GM19372 (cell line): ENCODE results near the gene MOCS2.
A peak's percentile ranks its signal among the peaks of the same experiment; 100 is the strongest.

Source experiments
- ATAC-seq: cut with Tn5 transposase; IDR thresholded peaks from one replicate; pipeline ENCODE4 v1.9.1; 2021; ENCODE audit warnings: mild to moderate bottlenecking, low read depth, moderate library complexity; ENCODE audit not compliant: unreplicated experiment

MOCS2 gene

DNA sequence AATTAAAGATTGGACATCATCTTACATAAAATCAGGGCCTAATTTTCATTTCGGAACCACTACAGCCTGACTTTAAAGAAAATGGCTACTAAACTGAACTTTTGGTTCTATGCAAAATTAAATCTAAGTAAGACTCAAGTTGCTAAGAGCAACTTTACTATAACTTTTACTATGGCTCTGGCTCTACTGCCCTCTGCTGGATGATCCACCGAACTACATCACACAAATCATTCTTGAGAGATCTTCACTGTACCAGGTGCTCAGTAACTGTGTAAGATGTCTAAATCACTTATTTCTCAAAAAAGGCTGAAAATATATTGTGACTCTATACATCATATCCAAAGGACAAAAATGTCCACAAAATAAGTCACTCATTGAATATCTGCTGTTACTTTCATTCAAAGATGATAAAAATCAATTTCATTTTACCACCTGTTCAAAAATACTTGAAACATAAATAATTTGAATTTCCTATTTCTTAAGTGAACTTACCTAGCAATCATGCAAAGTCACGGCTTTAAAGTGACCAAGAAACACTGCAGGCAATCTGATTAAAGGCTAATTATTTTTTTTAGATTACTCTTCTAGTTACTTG, 13.5 kb downstream of the MOCS2 start:
- peak; percentile 87 for ATAC-seq

DNA sequence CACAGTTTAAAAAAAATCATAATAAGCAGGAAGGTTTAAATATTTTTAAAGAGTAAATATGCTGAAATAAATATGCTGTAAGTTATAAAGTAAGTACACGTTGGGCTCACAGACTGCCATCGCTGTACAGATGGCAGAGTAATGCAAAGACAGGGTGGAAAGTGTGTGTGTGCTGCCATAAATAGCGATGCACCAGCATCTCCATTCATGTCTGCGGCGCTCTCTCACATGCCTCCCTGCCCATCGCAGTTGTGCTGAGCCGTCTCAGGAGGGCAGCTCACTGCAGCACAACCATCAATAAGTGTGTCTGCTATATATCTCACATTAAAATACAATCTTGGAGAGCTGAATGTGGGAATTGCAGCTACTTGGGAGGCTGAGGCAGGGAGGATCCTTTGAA, 14.3 kb downstream of the MOCS2 start:
- no peak for ATAC-seq

DNA sequence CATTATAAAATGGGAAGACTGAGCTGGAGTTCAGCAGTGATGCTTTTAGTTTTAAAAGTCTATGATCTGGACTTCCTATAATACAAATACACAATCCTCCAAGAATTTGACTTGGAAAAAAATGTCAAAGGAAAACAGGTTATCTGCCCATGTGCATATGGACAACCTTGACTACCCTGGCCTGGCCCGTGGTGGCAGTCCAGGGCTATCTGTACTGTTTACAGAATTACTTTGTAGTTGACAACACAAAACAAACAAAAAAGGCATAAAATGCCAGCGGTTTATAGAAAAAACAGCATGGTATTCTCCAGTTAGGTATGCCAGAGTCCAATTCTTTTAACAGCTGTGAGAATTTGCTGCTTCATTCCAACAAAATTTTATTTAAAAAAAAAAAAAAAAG, 17.3 kb downstream of the MOCS2 start:
- no peak for ATAC-seq

DNA sequence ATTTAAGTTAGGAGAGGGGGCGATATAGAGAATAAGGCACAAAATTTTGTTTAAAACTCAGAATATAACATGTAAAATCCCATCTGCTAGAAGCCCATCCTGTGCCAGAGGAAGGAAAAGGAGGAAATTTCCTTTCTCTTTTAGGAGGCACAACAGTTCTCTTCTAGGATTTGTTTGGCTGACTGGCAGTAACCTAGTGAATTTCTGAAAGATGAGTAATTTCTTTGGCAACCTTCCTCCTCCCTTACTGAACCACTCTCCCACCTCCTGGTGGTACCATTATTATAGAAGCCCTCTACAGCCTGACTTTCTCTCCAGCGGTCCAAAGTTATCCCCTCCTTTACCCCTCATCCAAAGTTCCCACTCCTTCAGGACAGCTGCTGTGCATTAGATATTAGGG, 18.3 kb downstream of the MOCS2 start:
- ATAC-seq, result no peak

DNA sequence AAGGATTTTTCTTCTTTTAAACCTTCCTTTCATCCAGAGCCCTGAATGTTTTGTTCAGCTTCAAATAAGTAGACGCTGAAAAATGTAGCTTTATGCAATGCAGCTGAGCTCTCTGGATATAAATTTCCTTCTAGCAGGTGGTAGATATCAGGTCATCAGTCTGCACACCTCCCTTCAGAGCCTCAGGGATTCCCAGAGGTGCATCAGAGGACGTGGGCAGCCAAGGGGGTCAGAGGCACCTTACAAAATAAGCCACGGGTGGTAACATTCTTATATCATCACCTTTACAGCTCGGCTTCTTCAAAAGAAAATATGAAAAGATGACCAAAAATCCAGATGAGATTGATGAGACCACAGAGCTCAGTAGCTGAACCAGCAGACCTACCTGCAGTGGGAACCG, 19.3 kb downstream of the MOCS2 start:
- no peak for ATAC-seq

DNA sequence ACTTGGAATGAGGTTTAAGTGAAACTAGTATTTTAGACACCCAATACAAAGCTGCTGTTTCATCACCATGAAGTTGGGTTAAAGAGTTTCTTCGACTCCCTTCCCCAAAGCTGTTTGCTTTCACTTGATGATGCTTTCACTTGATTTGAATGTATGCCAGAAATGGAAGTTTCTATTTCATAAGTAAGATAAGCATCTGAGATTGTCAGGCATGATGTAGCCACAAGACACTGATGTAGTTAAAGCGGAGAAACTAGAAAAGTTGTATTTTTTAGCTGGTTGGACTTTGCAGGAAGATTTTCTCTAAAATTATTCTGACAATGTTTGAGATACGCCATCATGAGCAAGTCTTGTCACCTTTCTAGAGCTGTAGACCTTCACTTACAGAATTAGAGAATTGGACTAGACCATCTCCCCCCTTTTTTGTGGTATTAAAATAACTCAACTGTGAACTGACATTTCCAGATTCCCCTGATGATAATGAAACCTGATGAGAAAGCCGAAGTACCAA, 20.0 kb downstream of the MOCS2 start:
- ATAC-seq, result peak; percentile 76

DNA sequence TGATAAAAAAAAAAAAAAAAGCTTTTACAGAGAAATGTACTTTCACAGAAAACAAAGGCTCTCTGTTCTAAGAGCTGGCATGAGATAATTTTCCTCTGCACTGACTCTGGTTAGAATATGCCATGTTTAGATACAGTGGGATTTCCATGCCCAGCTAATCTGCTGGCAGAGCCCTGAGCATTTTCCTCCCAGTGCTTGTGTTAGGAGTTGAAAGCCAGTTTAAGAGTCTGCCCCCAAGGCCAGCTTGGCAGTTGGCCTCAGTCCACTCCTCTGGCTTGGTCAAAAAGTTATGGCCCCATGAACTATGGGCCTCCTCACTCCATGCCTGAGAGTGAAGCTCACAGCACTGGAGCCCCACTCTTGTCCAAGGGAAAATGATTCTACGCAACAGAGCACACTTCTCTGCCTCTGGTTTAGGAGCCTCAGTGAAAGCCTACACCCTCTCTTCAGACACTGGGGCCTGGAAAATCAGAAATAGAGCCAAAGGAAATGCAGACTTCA, 21.9 kb downstream of the MOCS2 start:
- no peak for ATAC-seq

DNA sequence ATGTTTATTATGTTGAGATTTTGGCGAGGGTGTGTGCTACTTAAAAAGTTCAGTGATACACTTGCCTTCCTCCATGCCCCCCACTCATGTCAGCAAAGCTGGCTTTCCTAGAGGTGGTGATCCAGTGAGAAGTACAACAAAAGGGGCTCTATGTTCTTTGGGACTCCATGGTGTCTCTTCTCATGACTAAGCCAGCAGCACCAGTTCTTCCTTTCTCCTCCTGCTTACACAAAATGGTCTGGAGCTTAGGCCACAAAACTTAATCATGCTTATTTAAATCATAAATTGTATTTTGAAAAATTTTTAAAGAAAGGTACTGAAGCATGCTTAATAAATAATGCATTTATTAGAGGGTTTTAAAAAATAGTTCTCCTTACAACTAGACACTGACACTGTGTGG, 22.4 kb downstream of the MOCS2 start:
- ATAC-seq, result no peak

DNA sequence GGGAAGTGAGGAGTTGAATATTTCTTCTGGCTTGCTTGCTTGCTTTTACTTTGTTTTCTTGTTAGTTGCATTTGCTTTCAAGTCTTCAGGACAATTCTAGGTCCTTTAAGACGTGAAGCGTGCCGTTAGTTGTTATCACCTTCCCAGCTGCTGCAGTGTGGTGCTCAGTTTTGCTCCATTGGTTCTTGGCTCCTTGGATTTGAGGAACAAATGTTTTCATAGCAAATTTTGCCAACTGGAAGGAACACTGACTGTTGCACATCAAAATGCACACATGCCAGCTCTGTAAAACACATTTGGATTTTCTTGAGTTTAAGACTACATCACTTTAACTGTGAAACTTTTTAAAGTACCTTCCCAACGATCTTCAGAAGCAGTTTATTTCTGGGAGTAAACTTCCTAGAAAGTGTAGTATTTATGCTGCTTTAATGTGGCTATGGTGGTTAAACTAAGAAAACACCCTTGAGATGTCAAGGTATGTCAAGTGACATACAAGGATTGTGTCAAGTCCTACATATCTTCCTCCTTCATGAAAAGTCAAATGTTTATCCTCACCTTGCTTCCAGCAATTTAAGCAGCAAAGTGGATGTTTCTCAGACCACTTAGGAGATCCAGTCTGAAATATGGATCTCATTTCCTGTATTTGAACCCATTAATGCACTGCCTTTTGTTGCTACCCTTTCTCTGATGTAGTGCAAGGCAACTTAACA, 24.9 kb downstream of the MOCS2 start:
- no peak for ATAC-seq

DNA sequence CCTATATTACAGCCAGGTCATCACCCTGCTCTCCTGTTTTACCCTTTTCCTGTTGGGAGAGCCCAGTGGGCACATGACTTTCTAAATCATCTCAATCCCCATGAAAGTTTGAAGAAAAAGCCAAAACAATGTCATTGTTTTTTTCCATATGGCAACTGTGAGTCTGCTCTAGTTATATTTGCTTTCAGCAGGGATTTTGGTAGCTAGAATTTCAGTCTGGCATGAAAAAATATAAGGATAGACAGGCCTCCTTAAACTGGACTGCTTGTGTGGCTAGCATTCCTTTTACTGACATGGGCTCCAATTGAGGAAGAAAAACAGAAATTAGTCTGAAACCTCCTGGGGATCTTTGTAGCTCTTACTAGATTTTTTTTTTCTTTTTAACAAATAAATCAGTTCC, 25.6 kb downstream of the MOCS2 start:
- no peak for ATAC-seq

DNA sequence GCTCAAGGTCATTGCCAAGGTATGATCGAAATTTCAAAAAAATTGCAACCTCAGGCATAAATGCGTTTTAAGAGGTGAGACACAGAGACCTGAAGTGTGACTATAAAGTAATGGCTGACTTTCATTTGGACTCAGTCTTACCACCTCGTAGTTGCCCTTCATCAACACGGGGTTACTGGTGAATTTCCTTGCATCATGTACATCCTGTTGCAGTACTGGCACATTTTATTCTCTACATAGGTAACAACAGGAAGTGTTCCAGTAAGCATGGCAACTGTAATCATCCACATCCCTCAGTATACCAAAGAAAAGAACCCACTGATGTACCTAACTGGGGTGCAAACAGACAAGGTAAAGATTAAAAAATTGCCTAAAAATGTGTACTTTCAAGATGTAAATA, 29.3 kb downstream of the MOCS2 start:
- no peak for ATAC-seq

DNA sequence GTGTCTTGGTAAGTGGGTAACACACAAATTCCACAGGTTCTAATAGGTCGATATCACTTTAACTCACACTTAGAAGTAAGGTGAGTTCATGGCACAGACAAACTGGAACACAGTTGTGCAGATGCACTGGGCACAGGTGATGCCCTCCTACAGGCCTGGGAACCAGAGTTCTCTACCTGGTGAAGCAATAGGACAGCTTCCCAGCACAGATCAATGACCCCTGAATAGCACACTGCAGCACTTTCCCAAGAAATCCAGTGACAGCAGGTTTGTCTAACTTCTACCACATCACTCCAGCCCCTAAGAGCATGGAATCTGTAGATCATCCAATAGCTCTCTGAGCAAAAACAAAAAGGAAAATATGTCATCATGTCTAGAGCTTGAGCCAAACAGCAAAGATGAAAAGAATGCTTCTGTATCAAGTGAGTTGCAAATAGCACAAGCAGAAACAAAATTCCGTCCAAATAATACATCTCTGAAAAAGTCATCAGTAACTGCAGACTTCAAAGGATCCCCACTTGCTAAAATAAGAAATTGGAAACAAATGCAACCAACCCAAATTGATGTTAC, 33.5 kb downstream of the MOCS2 start:
- ATAC-seq, result no peak

DNA sequence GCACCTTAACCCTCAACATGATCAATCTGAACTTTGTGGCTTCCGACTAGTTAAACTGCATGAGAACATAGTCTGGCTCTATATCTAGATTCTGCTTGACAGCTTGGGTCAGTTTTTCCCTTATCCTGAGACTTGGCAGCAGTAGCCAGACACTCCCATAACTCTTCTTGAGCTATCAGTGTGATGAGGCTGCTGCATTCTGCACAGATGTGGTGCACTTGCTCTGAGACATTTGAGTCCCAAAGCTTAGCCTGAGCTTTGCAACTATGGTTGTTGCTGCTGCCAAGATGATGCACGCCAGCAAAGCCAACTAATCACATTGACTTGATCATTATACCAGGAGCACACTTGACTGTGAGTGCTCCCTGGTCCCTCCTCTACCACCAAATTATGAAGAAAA, 36.2 kb downstream of the MOCS2 start:
- ATAC-seq, result no peak

DNA sequence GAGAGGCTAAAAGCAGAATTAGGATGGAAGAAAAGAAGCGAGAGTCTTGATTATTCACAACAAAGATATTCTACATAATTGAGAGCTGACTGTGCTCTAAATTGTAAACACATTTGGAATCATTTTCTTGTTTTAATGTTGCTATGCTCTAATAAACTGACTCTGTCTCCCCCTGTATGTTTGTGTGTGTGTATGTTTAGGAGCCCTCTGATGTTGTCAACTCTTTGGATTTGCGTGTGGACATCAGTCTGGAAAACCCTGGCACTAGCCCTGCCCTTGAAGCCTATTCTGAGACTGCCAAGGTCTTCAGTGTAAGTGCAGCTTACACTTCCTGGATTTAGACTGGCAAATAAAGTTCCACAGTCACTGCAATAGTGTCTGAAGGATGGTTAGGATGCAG, 37.8 kb downstream of the MOCS2 start:
- no peak for ATAC-seq

DNA sequence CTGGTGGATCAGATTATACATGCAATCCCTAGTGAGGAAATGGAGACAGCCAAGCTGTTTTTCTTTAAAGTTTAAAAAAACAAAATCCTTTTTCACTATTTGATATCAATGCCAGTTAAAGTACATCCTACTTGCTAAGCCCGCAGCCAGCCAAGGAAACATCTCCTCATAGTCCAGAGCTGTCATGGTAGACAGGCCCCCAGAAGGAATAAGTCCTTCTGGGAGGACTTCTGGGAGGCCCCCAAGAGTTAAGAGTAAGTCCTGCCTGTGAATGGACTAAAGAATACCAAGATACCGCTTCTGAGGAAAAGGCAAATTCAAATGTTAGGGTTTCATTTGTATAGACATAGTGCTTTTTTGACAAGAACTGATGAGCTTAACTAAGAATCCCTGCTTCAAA, 38.3 kb downstream of the MOCS2 start:
- no peak for ATAC-seq

DNA sequence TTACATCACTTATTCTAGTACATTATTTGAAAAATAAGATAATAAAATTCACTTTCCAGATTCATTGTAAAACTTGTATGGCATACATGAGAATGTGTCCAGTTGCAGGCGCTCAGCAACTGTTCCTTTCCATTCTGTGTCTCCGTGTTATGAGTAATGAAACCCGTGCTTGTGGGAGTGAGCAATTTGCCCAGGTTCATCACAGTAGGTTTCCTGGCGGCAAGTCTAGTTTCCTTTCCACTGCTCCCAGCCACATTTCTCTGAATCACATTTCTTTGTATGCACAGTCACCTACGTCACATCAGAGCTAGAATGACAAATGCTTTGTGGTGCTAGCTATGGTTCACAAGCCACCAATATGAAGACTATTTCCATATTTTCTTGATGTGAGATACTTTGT, 39.9 kb downstream of the MOCS2 start:
- ATAC-seq, result no peak

DNA sequence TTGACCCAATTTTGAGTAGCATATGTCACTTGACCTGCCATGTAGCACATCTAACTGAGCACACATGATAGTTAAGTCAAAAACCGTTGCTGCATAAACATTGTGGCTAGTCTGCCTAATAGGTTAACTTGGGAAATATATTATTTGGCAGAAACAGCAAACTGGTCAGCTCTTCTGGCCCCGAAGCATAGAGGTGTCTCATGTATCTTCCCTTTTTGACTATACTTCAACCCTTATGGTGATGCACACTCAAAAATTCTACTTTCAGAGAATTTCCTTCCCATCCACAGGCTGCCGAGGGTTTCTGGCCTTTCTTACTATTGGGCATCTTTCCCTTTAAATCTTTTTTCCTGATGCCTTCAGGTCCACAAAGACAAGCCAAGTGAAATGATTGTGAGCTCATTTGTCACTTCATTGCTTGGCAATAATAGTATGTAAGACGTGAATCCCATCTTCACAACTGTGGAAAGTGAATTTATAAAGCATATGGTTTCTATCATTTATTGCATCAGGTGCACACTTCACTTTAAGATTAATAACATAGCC, 41.2 kb downstream of the MOCS2 start:
- no peak for ATAC-seq

DNA sequence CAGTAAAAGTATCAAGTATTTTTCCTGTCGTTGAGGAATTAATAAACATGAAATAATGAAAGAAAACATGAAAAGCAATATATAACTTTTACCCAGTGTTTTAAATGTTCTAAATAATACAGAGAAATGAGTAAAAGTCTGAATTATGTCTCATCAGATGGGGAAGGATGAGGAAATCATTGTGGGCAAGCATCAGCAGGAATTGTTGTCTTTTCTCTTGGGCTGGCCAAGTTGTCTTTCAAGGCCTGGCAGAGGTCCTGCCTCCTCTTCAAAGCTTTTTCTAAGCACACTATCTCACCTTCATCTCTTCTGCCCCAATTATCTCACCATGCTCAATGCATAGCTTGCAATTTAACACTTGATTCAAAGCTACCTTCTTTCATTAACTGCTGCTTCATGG, 41.9 kb downstream of the MOCS2 start:
- no peak for ATAC-seq

DNA sequence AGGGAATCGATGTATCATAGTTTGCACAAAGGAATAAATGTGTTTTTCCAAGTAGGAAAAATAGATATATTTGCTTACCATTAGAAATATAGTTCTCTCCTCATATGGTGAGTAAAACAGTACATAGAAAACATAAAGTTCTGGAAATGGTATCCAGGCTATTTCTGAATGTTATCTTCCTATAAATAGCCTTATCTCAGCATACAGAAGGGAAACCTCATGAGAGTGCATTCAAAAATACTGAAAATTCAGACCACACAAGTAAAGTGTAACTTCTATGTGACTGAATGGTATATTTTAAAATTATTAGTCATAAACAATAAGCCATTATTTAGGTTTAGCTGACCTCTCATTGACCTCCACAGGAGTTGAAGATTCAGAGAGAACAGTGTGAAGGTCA, 43.5 kb downstream of the MOCS2 start:
- ATAC-seq, result no peak

DNA sequence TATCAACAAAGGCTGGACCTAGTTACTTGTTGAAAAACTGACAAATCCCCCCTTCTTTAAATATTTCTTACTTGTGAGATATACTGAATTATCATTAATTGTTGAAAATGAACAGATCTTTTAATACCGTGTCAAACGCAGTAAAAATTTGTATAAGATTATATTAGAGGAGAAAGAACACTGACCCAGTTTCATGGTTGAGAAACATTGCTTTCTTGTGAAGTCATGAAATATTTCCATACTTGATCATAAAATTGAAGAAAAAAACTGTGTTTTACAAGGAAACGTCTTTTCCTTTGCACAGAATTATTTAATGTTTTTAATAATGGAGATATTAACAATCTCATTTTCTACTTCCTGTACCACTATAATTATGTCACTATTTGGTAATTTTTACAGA, 45.8 kb downstream of the MOCS2 start:
- no peak for ATAC-seq

DNA sequence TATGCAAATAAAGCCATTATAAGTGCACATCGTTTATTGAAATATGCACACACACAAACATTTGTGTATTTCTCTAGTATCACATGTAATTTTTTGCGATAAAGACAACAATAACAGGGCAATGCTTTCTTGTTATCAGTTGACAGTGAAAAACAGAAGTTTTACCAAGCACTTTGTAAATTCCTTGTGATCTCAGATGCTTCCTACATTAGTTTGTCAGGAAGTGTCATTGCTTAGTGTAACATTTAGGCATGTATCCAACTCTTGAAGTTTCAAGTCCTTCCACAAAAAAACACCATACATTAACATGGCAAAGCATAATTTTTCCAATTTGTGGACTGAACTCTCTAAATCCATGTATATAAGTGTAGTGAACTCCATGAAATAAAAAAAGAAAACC, 46.4 kb downstream of the MOCS2 start:
- no peak for ATAC-seq

DNA sequence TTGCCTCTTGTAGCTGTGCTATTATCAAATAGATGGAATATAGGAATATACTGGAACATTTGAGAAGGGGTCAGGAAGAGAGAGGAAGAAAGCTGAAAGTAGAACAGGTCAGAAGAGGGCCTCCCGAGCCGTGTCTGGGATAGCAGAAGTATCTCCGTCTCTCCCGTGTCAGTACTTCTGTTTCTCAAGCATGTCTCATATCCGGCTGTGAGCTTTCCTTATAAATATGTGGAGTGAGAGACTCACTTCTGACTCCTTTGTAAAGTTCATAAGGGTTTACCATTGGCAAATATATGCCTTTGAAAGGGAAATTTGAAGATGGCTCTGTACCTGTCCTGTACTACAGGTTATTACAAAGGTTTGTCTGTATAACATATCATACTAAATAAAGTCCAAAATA, 50.3 kb downstream of the MOCS2 start:
- ATAC-seq, result no peak
